ENCODE data around the gene EEPD1.

Gene EEPD1

GRCh38 chr7:36190447-36191291 lies 37.6 kb downstream of the EEPD1 start:
- no peak for DNase-seq

GRCh38 chr7:36191292-36191920 lies 38.4 kb downstream of the EEPD1 start:
- DNase-seq: no peak

- no peak for DNase-seq
These were observed 39.2 kb downstream of the EEPD1 start for GRCh38 chr7:36192053-36192824.

GRCh38 chr7:36192877-36193276 lies 39.8 kb downstream of the EEPD1 start:
- no peak for DNase-seq

GRCh38 chr7:36198854-36199266 lies 45.8 kb downstream of the EEPD1 start:
- no peak for DNase-seq

GRCh38 chr7:36199329-36199728 lies 46.3 kb downstream of the EEPD1 start:
- DNase-seq: no peak

GRCh38 chr7:36201122-36201723 lies 48.2 kb downstream of the EEPD1 start:
- DNase-seq: no peak

- no peak for DNase-seq
These were observed 49.3 kb downstream of the EEPD1 start for GRCh38 chr7:36202398-36202797.

GRCh38 chr7:36203071-36203790 lies 50.2 kb downstream of the EEPD1 start:
- no peak for DNase-seq

- DNase-seq: no peak
These were observed 51.1 kb downstream of the EEPD1 start for GRCh38 chr7:36204044-36204663.

GRCh38 chr7:36204929-36205635 lies 52.0 kb downstream of the EEPD1 start:
- no peak for DNase-seq

GRCh38 chr7:36205803-36206202 lies 52.7 kb downstream of the EEPD1 start:
- DNase-seq: no peak

- peak; percentile 37 for DNase-seq
These were observed 54.6 kb downstream of the EEPD1 start for GRCh38 chr7:36207451-36208291.

GRCh38 chr7:36208426-36208825 lies 55.4 kb downstream of the EEPD1 start:
- no peak for DNase-seq

- DNase-seq: no peak
These were observed 56.2 kb downstream of the EEPD1 start for GRCh38 chr7:36208997-36209813.

- no peak for DNase-seq
These were observed 56.7 kb downstream of the EEPD1 start for GRCh38 chr7:36209814-36210183.

- DNase-seq: no peak
These were observed 57.4 kb downstream of the EEPD1 start for GRCh38 chr7:36210291-36210922.
